Breast epithelium (tissue), 4 donors: ENCODE results near the gene MBD5. TPM values are rescaled to one million over a fixed set of nuclear protein-coding genes. Genes with fewer than 3 reads are reported as not detected.

Experiments
- DNase-seq, 2 donors: peaks; one replicate each; pipeline ENCODE4 v3.0.0-alpha.2; 2019; ENCODE audit warnings: low spot score in 2 of 2
- H3K27ac ChIP-seq, 2 donors: fragments of 200-600 bp; sonication (generic) in 1 of 2; one replicate each; pipeline ENCODE4 v1.5.1; 2016 to 2019; ENCODE audit warnings: mild to moderate bottlenecking in 1 of 2
- H3K27me3 ChIP-seq, 2 donors: fragments of 200-600 bp; sonication (generic) in 1 of 2; one replicate each; pipeline versions ENCODE4 v1.5.1 to v1.6.0; 2017 to 2019; ENCODE audit warnings: control low read depth in 1 of 2, mild to moderate bottlenecking in 1 of 2
- H3K36me3 ChIP-seq: fragments of 200-600 bp; one replicate; pipeline ENCODE4 v1.5.1; 2019
- H3K4me1 ChIP-seq, 2 donors: fragments of 200-600 bp; sonication (generic); one replicate each; pipeline ENCODE4 v1.5.1; 2016 to 2019; ENCODE audit warnings: control low read depth in 1 of 2
- H3K4me3 ChIP-seq, 3 donors: fragments of 200-600 bp; sonication (generic); 1 replicate in 2 of 3; 2 replicates in 1 of 3; pipeline ENCODE4 v1.5.1; 2016 to 2019; ENCODE audit warnings: mild to moderate bottlenecking in 3 of 3, moderate library complexity in 2 of 3
- H3K9me3 ChIP-seq, 2 donors: fragments of 200-600 bp; sonication (generic) in 1 of 2; one replicate each; pipeline ENCODE4 v1.5.1; 2016 to 2019; ENCODE audit warnings: control low read depth in 1 of 2
- POLR2A ChIP-seq: fragments of 450-650 bp; IDR thresholded peaks from one replicate; pipeline ENCODE4 v1.6.1; 2016; ENCODE audit warnings: antibody characterized with exemption, mild to moderate bottlenecking, moderate library complexity
- POLR2AphosphoS5 ChIP-seq, 3 donors: sonication (generic); formaldehyde crosslinking; IDR thresholded peaks; one replicate each; pipeline ENCODE4 v1.6.1; 2017; ENCODE audit warnings: antibody characterized with exemption in 3 of 3
- intact Hi-C: fragments of 100-400 bp; cut with DNase I; formaldehyde crosslinking; loops from one replicate; pipeline ENCODE4 v1.15.1; 2023; ENCODE audit warnings: low total_unique reads
- total RNA-seq, 3 donors: library from RNA; depleted of rRNA; stranded (reverse); fragments of >200 nt; gene quantifications; one replicate each; pipeline ENCODE4 v1.1.0, GENCODE V29; 2016
- TF ChIP-seq, protein P1 (sequence below), 3 donors: fragments of 450-650 bp; IDR thresholded peaks; one replicate each; pipeline ENCODE4 v1.5.1; 2016 to 2017; ENCODE audit warnings: antibody characterized with exemption in 3 of 3, mild to moderate bottlenecking in 3 of 3, moderate library complexity in 3 of 3

The MBD5 gene
- total RNA-seq, 3 donors from 2014 or later, result 24.0 to 63.8 (median 40.3) TPM

DNA sequence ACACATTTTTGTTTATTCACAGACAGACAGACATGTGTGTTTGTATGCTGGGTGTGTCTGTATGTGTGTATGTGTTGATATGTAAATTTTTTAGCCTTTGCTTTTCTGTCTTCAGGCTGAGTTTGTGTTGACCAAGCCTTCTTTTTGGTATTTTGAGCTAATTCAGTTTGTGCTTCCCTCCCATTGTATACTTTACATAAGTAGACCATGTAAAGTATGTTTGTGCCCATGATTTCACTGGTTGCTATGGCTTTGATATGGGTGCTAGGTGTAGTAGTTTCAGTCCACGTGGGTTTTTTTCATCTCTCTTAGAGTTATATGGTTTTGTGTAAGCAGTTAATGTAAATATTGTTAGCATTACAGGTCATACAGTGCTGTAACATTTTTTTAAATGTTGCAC is 494.2 kb downstream of the MBD5 start:
- H3K4me1 ChIP-seq, result no peaks in the 10 kb centered on the region
- DNase-seq, result no peak
- TF ChIP-seq, protein P1, sequence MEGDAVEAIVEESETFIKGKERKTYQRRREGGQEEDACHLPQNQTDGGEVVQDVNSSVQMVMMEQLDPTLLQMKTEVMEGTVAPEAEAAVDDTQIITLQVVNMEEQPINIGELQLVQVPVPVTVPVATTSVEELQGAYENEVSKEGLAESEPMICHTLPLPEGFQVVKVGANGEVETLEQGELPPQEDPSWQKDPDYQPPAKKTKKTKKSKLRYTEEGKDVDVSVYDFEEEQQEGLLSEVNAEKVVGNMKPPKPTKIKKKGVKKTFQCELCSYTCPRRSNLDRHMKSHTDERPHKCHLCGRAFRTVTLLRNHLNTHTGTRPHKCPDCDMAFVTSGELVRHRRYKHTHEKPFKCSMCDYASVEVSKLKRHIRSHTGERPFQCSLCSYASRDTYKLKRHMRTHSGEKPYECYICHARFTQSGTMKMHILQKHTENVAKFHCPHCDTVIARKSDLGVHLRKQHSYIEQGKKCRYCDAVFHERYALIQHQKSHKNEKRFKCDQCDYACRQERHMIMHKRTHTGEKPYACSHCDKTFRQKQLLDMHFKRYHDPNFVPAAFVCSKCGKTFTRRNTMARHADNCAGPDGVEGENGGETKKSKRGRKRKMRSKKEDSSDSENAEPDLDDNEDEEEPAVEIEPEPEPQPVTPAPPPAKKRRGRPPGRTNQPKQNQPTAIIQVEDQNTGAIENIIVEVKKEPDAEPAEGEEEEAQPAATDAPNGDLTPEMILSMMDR (IDR thresholded peaks at IDR 0.05), result no peak
- TF ChIP-seq POLR2AphosphoS5 (IDR thresholded peaks at IDR 0.05) (no peak), POLR2A (no peak)
- H3K27me3 ChIP-seq, result no peaks in the 10 kb centered on the region
- no peaks in the 10 kb centered on the region for H3K36me3 ChIP-seq
- no peak overlapping the region for H3K27ac ChIP-seq
- intact Hi-C loops, result no loop called here
- no peaks in the 10 kb centered on the region for H3K9me3 ChIP-seq
- no peak overlapping the region for H3K4me3 ChIP-seq

DNA sequence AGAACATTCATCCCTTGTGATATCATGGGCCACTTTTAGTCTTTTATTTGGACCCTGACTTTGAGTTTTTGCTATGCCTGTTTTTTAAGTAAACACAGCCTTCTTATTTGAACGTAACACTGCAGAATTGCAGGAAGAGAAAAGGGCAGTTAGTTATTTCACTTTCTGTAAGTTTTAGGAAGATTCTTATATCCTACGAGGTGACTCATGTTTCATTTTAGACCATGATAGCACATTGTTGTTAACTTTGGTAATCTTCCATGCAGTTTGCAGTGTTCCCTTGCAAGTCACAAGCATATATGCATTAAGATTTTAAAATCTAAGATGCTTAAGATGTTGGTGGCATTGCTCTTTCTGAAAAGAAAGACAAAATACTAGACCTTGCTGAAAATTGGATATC is 495.1 kb downstream of the MBD5 start:
- Histone ChIP-seq H3K9me3 (no peaks in the 10 kb centered on the region), H3K27me3 (no peaks in the 10 kb centered on the region), H3K4me1 (no peaks in the 10 kb centered on the region), H3K36me3 (no peaks in the 10 kb centered on the region), H3K4me3 (no peak overlapping the region), H3K27ac (no peak overlapping the region)
- intact Hi-C loops, result no loop called here
- no peak for DNase-seq
- TF ChIP-seq, protein P1 (IDR thresholded peaks at IDR 0.05), result no peak
- TF ChIP-seq POLR2A, result no peak

DNA sequence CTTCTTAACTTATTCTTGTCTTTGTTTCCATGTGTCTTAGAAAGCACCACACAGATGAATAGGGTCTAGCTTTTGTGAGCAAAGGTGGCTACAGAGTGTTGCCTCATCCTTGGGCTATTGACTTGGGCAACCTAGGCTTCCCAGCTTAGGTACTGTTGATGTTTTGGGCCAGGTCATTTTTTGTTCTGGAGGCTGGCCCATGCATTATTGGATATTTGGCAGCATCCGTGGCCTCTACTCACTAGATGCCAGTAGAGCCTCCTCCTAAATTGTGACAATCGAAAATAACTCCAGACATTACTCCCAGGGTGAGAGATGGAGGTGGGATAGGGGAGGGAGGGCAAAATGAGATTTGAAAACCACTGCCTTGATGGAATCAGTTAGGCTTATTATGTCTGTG is 496.4 kb downstream of the MBD5 start:
- intact Hi-C loops, result no loop called here
- Histone ChIP-seq H3K9me3 (no peaks in the 10 kb centered on the region), H3K4me3 (no peak overlapping the region), H3K27me3 (no peaks in the 10 kb centered on the region), H3K36me3 (no peaks in the 10 kb centered on the region), H3K27ac (no peak overlapping the region), H3K4me1 (no peaks in the 10 kb centered on the region)
- no peak for DNase-seq
- TF ChIP-seq POLR2AphosphoS5 (IDR thresholded peaks at IDR 0.05) (no peak), POLR2A (no peak)
- TF ChIP-seq, protein P1 (IDR thresholded peaks at IDR 0.05), result no peak

DNA sequence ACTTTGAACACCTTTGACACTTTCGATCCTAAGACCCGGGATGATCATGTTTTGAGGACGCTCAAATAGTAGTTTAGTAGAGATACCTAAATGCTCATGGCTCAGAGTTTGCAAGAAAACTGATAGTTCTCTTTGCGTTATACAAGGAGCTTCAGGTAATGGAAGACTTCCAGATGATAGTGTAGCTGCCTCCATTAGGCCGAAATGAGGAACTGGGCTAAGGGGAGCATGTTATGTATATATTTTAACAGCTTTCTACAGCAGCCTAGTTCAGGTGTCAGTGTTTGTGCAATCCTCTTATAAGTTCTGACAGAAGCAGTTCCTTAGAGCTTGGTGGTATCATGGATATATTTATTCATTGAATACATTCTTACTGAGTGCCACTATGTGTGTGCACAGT is 496.9 kb downstream of the MBD5 start:
- intact Hi-C loops, result no loop called here
- Histone ChIP-seq H3K9me3 (no peaks in the 10 kb centered on the region), H3K36me3 (no peaks in the 10 kb centered on the region), H3K4me3 (no peak overlapping the region), H3K27ac (no peak overlapping the region), H3K4me1 (no peaks in the 10 kb centered on the region), H3K27me3 (no peaks in the 10 kb centered on the region)
- no peak for DNase-seq
- no peak for TF ChIP-seq POLR2AphosphoS5 (IDR thresholded peaks at IDR 0.05)
- TF ChIP-seq, protein P1 (IDR thresholded peaks at IDR 0.05), result no peak
- no peak for TF ChIP-seq POLR2A

DNA sequence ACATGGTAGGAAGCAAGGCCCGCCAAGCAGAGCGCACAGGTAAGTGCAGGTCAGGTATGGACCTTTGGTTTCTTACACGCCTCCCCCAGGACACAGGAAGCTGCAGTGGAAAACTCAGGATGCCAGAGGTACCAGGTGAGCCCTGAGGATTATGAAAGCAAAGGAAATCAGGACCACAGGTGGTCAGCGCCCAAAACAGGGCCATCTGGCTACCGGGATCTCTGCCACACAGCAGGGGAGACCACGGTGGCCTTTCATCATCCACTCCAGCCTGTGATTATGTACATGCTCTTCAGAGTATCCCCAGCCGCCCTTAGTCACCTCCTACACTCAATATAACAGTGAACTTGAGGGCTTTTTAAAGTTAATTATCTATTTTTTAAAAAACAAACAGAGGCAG is 498.1 kb downstream of the MBD5 start:
- Histone ChIP-seq H3K27me3 (no peaks in the 10 kb centered on the region), H3K9me3 (no peaks in the 10 kb centered on the region), H3K4me1 (no peaks in the 10 kb centered on the region), H3K4me3 (no peak overlapping the region), H3K36me3 (no peaks in the 10 kb centered on the region), H3K27ac (no peak overlapping the region)
- no peak for DNase-seq
- intact Hi-C loops, result no loop called here
- TF ChIP-seq POLR2A, result no peak
- no peak for TF ChIP-seq POLR2AphosphoS5 (IDR thresholded peaks at IDR 0.05)
- TF ChIP-seq, protein P1 (IDR thresholded peaks at IDR 0.05), result no peak
